ENCODE data around the gene KCNH3.
A peak's percentile ranks its signal among the peaks of the same experiment; 100 is the strongest.

Gene KCNH3, protein sequence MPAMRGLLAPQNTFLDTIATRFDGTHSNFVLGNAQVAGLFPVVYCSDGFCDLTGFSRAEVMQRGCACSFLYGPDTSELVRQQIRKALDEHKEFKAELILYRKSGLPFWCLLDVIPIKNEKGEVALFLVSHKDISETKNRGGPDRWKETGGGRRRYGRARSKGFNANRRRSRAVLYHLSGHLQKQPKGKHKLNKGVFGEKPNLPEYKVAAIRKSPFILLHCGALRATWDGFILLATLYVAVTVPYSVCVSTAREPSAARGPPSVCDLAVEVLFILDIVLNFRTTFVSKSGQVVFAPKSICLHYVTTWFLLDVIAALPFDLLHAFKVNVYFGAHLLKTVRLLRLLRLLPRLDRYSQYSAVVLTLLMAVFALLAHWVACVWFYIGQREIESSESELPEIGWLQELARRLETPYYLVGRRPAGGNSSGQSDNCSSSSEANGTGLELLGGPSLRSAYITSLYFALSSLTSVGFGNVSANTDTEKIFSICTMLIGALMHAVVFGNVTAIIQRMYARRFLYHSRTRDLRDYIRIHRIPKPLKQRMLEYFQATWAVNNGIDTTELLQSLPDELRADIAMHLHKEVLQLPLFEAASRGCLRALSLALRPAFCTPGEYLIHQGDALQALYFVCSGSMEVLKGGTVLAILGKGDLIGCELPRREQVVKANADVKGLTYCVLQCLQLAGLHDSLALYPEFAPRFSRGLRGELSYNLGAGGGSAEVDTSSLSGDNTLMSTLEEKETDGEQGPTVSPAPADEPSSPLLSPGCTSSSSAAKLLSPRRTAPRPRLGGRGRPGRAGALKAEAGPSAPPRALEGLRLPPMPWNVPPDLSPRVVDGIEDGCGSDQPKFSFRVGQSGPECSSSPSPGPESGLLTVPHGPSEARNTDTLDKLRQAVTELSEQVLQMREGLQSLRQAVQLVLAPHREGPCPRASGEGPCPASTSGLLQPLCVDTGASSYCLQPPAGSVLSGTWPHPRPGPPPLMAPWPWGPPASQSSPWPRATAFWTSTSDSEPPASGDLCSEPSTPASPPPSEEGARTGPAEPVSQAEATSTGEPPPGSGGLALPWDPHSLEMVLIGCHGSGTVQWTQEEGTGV

DNA sequence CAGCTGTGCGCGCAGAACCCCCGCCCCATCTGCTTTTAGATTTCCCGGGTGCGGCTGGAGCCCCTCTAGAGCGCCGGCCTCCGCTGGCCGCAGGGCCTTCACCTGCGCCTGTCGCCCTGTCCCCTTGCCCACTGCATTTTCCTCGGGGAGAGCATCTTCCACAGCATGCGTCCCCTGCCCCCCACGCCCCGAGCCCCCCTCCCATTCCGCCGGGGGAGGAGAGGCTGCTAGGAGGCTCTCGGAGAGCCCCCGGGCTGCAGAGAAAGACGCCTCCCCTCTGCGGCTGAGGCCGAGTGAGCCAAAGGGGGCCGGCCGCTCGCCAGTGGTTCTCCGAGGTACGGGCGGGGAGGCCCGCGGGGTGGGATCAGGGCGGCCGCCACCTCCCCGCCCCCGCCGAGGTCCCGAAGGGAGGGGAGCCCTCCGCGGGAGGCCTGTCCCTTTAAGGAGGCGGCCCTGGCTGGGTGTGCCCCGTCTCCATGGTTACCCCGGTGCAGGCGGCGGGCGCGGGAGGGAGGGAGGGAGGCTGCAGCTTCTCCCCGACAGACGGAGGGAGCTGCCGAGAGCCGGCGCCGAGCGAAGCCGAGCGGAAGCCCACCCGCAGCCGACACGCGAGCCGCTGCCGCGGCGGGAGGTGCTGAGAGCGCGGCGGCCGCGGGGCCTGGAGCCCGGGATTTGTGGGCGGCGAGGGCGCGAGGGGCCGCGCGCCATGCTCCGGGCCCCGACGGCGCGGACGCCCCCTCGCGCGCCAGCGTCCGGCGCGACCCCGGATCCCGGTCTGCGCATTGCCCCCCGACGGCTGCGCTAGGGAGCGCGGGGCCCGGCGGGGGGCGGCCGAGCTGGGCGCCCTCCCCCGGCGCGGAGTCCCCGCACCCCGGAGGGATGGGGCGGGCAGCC, at the start of gene KCNH3:
Gene KCNH3, plus strand, starts transcription at position 521 of the 894 bp plus-strand sequence. CDS start 387 bp downstream, outside the sequence.
- Histone ChIP-seq H3K27ac (ENCODE audit: low read depth, low read length) (no peak within 1 kb of the TSS), H3K9me3 (ENCODE audit: control insufficient read depth, insufficient read depth, low read length) (no peaks in the 10 kb centered on the region), H3K36me3 (ENCODE audit: control insufficient read depth, insufficient read depth, low read length) (no peaks in the 10 kb centered on the region), H3K9ac (ENCODE audit: low read depth, low read length) (no peak within 1 kb of the TSS), H3K27me3 (ENCODE audit: control insufficient read depth, insufficient read depth, low read length) (peaks cover 91% of the 10 kb centered on the region), H3K4me1 (ENCODE audit: control insufficient read depth, insufficient read depth, low read length) (peaks cover 8% of the 10 kb centered on the region), H3K4me3 (ENCODE audit: low read depth, low read length) (peak within 1 kb of the TSS; percentile 57)

DNA sequence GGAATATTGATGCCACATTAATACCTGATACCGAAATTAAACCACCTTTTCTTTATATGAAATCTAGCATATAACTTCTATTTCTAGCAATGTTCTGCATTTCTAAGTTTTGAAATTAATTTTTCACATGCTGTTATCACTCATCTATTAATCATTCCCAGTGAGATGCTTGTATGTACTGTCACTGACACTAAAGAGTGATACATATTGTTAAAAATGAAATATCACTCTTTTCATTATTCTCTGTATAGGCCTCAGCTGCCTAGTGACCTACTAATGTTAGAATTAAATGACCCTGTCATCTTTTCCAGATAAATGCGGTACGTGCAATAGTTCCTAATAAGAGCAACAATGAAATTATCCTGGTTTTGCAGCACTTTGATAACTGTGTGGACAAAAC, 49.7 kb upstream of the KCNH3 start:
- Histone ChIP-seq H3K9ac (ENCODE audit: low read depth, low read length) (no peak overlapping the region), H3K9me3 (ENCODE audit: control insufficient read depth, insufficient read depth, low read length) (no peaks in the 10 kb centered on the region), H3K27me3 (ENCODE audit: control insufficient read depth, insufficient read depth, low read length) (no peaks in the 10 kb centered on the region), H3K27ac (ENCODE audit: low read depth, low read length) (no peak overlapping the region), H3K4me3 (ENCODE audit: low read depth, low read length) (no peak overlapping the region), H3K36me3 (ENCODE audit: control insufficient read depth, insufficient read depth, low read length) (no peaks in the 10 kb centered on the region), H3K4me1 (ENCODE audit: control insufficient read depth, insufficient read depth, low read length) (peaks cover 21% of the 10 kb centered on the region)

DNA sequence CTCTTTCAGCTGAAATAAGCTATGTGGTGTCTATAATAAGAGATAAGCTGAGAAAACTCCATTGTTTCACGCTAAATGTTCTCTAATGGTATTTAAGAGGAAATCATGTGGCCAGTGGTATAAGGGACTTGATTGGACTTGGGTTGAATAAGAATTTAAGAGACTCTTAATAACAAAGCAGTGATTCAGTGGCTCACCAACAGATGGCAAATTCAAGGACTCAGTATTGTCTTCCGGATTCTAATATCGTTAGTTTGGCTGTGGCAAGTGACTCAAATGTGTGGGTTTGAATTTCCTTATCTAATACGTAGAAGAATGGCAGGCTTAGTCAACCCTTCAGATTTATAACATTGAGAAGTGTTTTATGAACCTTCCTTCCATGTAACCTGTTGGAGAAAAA, 49.1 kb upstream of the KCNH3 start:
- no peak overlapping the region for H3K4me3 ChIP-seq (ENCODE audit: low read depth, low read length)
- H3K9me3 ChIP-seq (ENCODE audit: control insufficient read depth, insufficient read depth, low read length), result no peaks in the 10 kb centered on the region
- H3K27me3 ChIP-seq (ENCODE audit: control insufficient read depth, insufficient read depth, low read length), result no peaks in the 10 kb centered on the region
- peak overlapping the region; percentile 66 for H3K27ac ChIP-seq (ENCODE audit: low read depth, low read length)
- H3K9ac ChIP-seq (ENCODE audit: low read depth, low read length), result no peak overlapping the region
- H3K4me1 ChIP-seq (ENCODE audit: control insufficient read depth, insufficient read depth, low read length), result peaks cover 15% of the 10 kb centered on the region
- peaks cover 3% of the 10 kb centered on the region for H3K36me3 ChIP-seq (ENCODE audit: control insufficient read depth, insufficient read depth, low read length)

DNA sequence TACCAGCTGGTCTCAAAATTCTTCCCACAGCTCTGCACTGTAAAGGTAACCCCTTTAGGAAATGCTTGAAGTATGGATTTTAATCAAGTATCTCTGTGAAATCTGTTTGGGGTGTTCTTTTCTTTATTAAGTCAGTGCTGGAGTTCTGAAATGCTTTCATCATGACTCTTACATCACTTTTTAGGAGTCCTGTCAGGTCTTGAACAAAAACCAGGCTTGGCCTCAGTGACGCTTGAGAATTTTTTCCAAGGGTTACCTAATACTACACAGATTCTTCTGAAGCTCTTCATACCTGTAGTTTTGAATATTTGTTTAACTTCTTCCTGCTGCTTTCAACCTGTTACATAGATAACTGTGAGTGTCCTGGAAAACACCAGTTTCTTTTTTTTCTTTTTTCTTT, 47.0 kb upstream of the KCNH3 start:
- H3K27ac ChIP-seq (ENCODE audit: low read depth, low read length), result no peak overlapping the region
- H3K9ac ChIP-seq (ENCODE audit: low read depth, low read length), result no peak overlapping the region
- H3K27me3 ChIP-seq (ENCODE audit: control insufficient read depth, insufficient read depth, low read length), result no peaks in the 10 kb centered on the region
- H3K4me1 ChIP-seq (ENCODE audit: control insufficient read depth, insufficient read depth, low read length), result peaks cover 15% of the 10 kb centered on the region
- H3K9me3 ChIP-seq (ENCODE audit: control insufficient read depth, insufficient read depth, low read length), result no peaks in the 10 kb centered on the region
- no peak overlapping the region for H3K4me3 ChIP-seq (ENCODE audit: low read depth, low read length)
- peaks cover 10% of the 10 kb centered on the region for H3K36me3 ChIP-seq (ENCODE audit: control insufficient read depth, insufficient read depth, low read length)

DNA sequence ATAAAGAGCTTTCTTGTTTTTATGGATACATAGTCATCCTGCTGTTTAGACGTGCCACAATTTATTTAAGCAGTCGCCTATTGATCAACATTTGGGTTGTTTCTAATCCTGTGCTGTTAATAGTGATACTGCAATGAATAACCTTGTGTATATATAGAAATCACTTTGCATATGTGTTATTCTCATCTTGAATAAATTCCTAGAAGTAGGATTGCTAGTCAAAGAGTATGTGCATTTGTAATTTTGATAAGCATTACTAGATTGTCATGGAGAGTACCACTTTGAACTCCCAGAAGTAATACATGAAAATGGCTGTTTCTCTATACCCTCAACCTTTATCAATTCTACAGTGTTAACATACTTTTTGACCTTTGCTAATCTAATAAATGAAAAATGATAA, 44.9 kb upstream of the KCNH3 start:
- H3K4me1 ChIP-seq (ENCODE audit: control insufficient read depth, insufficient read depth, low read length), result peaks cover 15% of the 10 kb centered on the region
- no peak overlapping the region for H3K27ac ChIP-seq (ENCODE audit: low read depth, low read length)
- no peak overlapping the region for H3K4me3 ChIP-seq (ENCODE audit: low read depth, low read length)
- H3K9me3 ChIP-seq (ENCODE audit: control insufficient read depth, insufficient read depth, low read length), result no peaks in the 10 kb centered on the region
- no peak overlapping the region for H3K9ac ChIP-seq (ENCODE audit: low read depth, low read length)
- H3K36me3 ChIP-seq (ENCODE audit: control insufficient read depth, insufficient read depth, low read length), result peaks cover 12% of the 10 kb centered on the region
- no peaks in the 10 kb centered on the region for H3K27me3 ChIP-seq (ENCODE audit: control insufficient read depth, insufficient read depth, low read length)

DNA sequence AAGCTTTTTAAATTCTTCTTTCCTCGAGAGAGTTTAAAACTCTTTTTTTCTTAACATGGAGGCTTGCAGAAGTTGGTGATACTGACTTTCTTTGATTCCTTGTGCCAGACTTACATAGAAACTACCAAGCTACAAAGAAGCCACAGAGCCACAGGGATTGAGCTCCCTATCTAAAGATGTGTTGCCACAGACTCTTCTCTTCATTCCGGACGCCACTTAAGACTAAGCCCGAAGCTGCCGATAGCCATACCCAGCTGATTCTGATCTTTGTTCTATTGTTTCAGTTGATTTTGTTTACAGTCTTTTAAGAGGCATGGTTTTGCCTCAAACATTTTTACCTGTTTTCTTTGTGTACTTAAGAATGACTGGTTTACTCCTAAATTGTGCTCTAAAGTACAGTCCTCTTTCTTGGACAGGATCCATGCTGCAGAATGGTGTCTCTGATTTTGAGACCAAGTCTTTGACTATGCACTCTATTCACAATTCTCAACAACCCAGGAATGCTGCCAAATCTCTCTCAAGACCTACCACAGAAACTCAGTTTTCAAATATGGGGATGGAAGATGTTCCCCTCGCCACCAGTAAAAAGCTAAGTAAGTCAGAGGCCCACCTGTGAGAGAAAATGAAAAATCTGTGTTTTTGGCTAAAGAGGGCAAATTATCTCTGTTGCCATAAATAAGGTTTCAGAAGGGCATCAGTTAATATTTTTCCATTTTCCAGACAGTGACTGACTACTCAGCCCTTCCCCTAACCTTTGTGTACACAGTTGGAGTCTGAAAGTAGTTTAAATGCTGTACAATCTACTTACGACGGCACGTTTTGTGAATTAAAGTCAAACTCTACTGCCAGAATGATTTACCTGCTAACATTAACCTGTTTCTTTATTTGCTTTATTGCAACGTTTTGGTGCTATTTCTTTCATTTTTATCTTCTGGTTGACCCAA, 42.1 kb upstream of the KCNH3 start:
- Histone ChIP-seq H3K27me3 (ENCODE audit: control insufficient read depth, insufficient read depth, low read length) (no peaks in the 10 kb centered on the region), H3K9me3 (ENCODE audit: control insufficient read depth, insufficient read depth, low read length) (no peaks in the 10 kb centered on the region), H3K9ac (ENCODE audit: low read depth, low read length) (no peak overlapping the region), H3K4me1 (ENCODE audit: control insufficient read depth, insufficient read depth, low read length) (no peaks in the 10 kb centered on the region), H3K36me3 (ENCODE audit: control insufficient read depth, insufficient read depth, low read length) (peaks cover 18% of the 10 kb centered on the region), H3K27ac (ENCODE audit: low read depth, low read length) (peak overlapping the region; percentile 26), H3K4me3 (ENCODE audit: low read depth, low read length) (no peak overlapping the region)

DNA sequence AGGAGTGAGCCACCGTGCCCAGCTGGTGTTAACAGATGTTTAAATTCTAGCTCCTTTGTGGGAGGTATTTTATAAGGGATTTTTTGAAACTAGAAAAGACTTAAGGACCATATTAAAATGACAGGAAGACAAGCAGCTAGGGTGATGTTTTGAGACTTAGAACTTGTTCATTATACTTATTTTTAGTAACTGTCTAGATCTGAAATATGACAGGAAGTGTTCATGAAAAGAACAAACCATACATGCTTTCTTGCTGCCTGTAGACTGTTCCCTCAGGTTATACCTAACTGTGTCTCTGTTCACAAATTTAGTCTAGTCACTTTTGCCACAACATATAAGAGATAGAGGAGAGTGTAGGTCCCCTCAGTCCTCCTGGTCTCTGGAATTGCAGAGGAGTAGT, 36.9 kb upstream of the KCNH3 start:
- H3K36me3 ChIP-seq (ENCODE audit: control insufficient read depth, insufficient read depth, low read length), result peaks cover 17% of the 10 kb centered on the region
- no peaks in the 10 kb centered on the region for H3K27me3 ChIP-seq (ENCODE audit: control insufficient read depth, insufficient read depth, low read length)
- no peaks in the 10 kb centered on the region for H3K9me3 ChIP-seq (ENCODE audit: control insufficient read depth, insufficient read depth, low read length)
- H3K4me3 ChIP-seq (ENCODE audit: low read depth, low read length), result no peak overlapping the region
- no peaks in the 10 kb centered on the region for H3K4me1 ChIP-seq (ENCODE audit: control insufficient read depth, insufficient read depth, low read length)
- H3K27ac ChIP-seq (ENCODE audit: low read depth, low read length), result no peak overlapping the region
- H3K9ac ChIP-seq (ENCODE audit: low read depth, low read length), result no peak overlapping the region

DNA sequence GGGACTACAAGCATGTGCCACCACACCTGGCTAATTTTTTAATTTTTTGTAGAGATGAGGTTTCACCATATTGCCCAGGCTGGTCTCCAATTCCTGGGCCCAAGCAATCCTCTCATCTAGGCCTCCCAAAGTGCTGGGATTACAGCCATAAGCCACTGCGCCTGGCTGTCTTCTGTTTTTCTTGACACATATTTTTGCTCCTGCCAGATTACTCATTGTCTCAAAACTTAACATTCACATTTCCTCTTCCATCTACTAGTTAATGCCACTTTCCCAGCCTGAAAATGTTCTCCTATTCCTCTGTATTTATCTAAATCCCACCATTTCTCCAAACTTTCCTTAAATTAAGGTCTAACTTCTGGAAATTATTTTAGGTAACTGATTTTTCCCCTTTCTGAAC, 36.2 kb upstream of the KCNH3 start:
- Histone ChIP-seq H3K36me3 (ENCODE audit: control insufficient read depth, insufficient read depth, low read length) (peaks cover 15% of the 10 kb centered on the region), H3K4me1 (ENCODE audit: control insufficient read depth, insufficient read depth, low read length) (no peaks in the 10 kb centered on the region), H3K4me3 (ENCODE audit: low read depth, low read length) (no peak overlapping the region), H3K9ac (ENCODE audit: low read depth, low read length) (no peak overlapping the region), H3K27ac (ENCODE audit: low read depth, low read length) (no peak overlapping the region), H3K9me3 (ENCODE audit: control insufficient read depth, insufficient read depth, low read length) (no peaks in the 10 kb centered on the region), H3K27me3 (ENCODE audit: control insufficient read depth, insufficient read depth, low read length) (no peaks in the 10 kb centered on the region)

DNA sequence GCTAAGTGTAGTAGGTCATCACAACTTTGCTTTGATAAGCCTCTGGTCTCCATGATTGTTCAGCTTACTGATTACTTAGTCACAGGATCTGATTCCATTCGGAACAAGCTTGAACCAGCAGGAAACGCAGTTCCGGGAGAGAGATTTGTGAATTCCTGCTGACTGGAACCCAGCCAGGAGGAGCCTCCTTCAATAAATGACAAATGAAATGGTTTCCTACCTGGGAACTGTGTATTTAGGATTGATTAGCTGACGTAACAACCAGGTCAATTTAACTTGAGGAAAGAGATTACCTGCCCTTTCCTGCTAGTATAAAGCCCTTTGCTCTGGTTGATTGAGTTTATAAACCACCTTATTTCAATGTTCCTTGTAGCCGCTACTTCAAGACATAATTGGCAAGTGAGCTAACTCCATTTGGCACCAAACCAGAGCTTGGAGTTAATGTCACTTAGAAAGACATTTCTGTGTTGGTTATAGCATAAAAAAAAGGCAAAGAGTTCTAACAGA, 35.1 kb upstream of the KCNH3 start:
- Histone ChIP-seq H3K9ac (ENCODE audit: low read depth, low read length) (no peak overlapping the region), H3K9me3 (ENCODE audit: control insufficient read depth, insufficient read depth, low read length) (no peaks in the 10 kb centered on the region), H3K36me3 (ENCODE audit: control insufficient read depth, insufficient read depth, low read length) (peaks cover 15% of the 10 kb centered on the region), H3K4me3 (ENCODE audit: low read depth, low read length) (no peak overlapping the region), H3K27ac (ENCODE audit: low read depth, low read length) (peak overlapping the region; percentile 50), H3K4me1 (ENCODE audit: control insufficient read depth, insufficient read depth, low read length) (no peaks in the 10 kb centered on the region), H3K27me3 (ENCODE audit: control insufficient read depth, insufficient read depth, low read length) (no peaks in the 10 kb centered on the region)

Data from HUES48 (cell line).